Measurements from ENCODE around the gene MFAP3. TPM values are rescaled to one million over a fixed set of nuclear protein-coding genes. Genes with fewer than 3 reads are reported as not detected.
"Not testable (repeated sequence)": the region's sequence is repeated elsewhere in the genome, so short reads cannot be mapped to it uniquely, and the experiment has no call there.

The MFAP3 gene
- 10 to 100 TPM; 12.5 to 16.8 TPM for total RNA-seq

DNA sequence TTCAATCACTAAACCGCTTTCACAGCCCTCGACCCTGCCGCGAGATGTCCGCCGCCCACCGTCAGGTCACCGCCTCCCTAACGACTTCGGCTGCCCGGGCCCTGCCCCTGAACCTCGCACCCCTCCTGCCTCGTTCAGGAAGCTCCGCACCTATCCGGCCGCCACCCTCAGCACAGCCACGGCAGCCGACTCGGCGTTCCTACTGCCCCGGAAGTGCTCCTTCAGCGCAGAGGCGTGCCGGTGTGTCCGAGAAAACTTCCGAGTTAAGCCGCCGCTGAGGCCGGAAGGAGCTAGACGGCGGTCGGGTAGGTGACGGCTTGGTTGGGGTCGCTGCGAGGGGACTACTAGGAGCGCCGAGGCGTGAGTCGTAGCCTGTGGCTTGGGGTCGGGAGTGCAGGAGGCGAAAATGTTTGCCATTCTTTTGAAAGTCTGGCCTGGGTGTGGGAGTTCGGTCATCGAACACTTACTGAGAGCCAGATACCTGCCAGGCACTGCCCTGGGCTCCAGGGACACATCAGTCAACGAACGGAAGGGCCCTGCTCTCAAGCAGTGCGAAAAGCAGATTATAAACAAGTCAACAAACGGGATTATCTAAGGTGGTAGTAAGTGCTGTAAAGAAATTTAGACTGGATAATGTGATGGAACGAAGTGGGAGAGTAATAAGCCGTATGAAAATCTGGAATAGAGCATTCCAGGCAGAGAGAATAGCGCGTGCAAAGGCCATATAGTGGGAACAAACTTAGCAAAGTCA is at the start of gene MFAP3, which contains the start of gene FAM114A2:
MFAP3 (plus strand) TSS at position 261 of the 751 bp plus-strand sequence. CDS start 10,756 bp downstream, outside the sequence.
FAM114A2 (minus strand) TSS at position 204 of the 751 bp plus-strand sequence. CDS start 3,957 bp downstream, outside the sequence.
- Mint-ChIP-seq H3K36me3 (peaks cover 7 to 16% of the 10 kb centered on the region in 2 donors), H3K27ac (peak within 1 kb of the TSS; percentile 98), H3K9me3 (no peaks in the 10 kb centered on the region)
- ATAC-seq (peak; percentile 99), DNase-seq (ENCODE audit: low spot score in 2 of 2) (peak; percentile 86 to 88)

DNA sequence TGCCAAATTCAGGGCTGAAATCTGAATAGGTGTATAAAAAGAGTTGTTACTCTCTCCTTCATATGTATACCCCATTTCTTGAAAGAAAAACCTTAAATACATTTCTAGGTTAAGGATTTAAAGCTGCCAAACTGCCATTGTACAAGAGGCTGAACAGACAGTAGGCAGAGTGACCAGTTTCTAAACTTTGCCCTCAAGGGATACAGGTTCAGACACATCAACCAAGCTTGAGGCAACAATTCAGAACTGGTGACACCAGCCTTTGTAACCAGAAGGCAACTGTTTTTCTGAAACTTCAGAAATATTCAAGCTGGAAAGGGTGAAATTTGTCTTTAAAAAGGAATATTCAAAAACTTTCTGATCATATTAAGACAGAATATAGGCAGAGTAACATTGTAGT is 47.6 kb upstream of the MFAP3 start:
- no peak for DNase-seq (ENCODE audit: low spot score in 2 of 2)
- no peak for ATAC-seq
- Mint-ChIP-seq H3K9me3 (no peaks in the 10 kb centered on the region), H3K27ac (no peak overlapping the region), H3K36me3 (no peaks in the 10 kb centered on the region)

DNA sequence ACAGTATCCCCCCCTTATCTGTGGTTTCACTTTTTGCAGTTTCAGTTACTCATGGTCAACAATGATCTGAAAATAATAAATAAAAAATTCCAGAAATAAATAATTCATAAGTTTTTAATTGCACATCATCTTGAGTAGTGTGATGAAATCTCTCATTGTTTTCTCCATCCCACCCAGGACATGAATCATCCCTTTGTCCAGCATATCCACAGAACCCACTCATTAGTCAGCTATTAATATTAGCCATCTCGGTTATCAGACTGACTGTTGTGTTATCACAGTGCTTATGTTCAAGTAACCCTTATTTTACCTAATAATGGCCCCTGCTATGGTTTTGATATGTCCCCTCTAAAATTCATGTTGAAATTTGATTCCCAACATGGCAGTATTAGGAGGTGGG is 40.8 kb upstream of the MFAP3 start:
- no peaks in the 10 kb centered on the region for H3K9me3 Mint-ChIP-seq
- H3K36me3 Mint-ChIP-seq: peaks cover 12 to 19% of the 10 kb centered on the region in 2 donors
- no peak for DNase-seq (ENCODE audit: low spot score in 2 of 2)
- no peak for ATAC-seq
- H3K27ac Mint-ChIP-seq: no peak overlapping the region

DNA sequence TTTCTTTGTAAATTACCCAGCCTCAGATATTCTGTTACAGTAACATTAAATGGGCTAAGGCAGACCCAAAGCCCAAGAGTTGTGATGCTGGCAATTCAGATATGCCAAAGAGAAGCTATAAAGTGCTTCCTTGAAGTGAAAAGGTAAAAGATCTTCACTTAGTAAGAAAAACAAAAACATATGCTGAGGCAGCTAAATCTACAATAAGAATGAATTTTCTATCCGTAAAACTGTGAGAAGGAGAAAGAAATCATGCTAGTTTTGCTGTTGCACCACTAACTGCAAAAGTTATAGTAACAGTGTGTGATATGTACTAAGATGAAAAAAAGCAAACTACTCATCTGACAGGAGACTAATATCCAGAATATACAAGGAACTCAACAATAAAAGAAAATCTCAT is 40.0 kb upstream of the MFAP3 start:
- no peak for ATAC-seq
- no peaks in the 10 kb centered on the region for H3K9me3 Mint-ChIP-seq
- H3K27ac Mint-ChIP-seq: no peak overlapping the region
- DNase-seq (ENCODE audit: low spot score in 2 of 2): no peak
- H3K36me3 Mint-ChIP-seq: peaks cover 12 to 19% of the 10 kb centered on the region in 2 donors

DNA sequence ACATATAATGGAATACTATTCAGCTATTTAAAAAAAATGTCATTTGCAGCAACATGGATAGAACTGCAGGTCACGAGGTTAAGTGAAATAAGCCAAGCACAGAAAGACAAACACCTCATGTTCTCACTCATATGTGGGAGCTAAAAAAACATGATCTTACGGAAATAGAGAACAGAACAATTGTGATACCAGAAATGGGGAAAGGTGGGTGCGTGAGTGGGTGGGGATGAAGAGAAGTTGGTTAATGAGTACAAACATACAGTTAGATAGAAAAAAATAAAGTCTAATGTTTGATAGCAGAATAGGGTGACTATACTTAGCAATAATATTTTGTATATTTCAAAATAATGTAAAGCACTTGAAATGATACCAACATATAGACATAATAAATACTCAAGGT is 38.8 kb upstream of the MFAP3 start:
- H3K9me3 Mint-ChIP-seq: no peaks in the 10 kb centered on the region
- ATAC-seq (no peak), DNase-seq (ENCODE audit: low spot score in 2 of 2) (no peak)
- no peak overlapping the region for H3K27ac Mint-ChIP-seq
- peaks cover 12 to 23% of the 10 kb centered on the region in 2 donors for H3K36me3 Mint-ChIP-seq

DNA sequence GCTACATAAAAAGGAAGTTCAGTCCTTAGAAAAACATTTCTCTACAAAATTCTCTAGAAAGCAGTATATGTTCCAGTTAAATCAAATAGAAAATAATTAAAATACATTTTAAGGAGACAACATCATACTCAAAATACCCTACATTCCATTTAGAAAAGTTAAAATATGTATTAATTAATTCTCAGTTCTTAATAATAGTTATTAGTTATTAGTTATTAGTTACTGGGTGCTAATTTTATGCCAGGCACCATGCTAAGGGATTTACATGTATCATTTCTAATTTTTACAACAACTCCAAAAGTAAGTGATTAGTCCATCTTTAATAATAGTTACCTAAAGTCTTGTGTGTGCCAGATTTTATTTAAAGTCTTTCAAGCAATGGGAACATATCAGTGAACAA is 38.1 kb upstream of the MFAP3 start:
- H3K27ac Mint-ChIP-seq: no peak overlapping the region

DNA sequence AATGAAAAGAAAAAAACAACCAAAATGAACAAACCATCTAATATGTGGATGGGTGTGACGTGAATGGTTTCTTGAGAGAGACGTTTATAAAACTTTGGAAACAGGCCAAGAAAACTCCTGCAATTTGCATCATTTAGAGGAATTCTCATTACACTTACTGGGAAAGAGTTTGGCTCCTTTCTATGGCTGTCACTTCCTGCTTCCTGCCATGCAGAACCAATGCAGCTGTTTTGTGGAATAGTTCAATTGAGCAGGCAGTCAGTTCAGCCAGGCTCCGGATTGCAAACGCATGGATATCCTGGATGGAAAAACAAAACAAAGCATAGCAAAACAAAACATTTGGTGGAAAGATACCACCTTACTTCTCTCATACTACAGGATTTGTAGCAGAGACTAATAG is 36.7 kb upstream of the MFAP3 start:
- peaks cover 12 to 23% of the 10 kb centered on the region in 2 donors for H3K36me3 Mint-ChIP-seq
- H3K27ac Mint-ChIP-seq: no peak overlapping the region
- ATAC-seq (no peak), DNase-seq (ENCODE audit: low spot score in 2 of 2) (no peak)
- H3K9me3 Mint-ChIP-seq: no peaks in the 10 kb centered on the region

More for the DNA sequence above, 38.1 kb upstream of the MFAP3 start:
- Mint-ChIP-seq H3K9me3 (no peaks in the 10 kb centered on the region), H3K36me3 (peaks cover 12 to 23% of the 10 kb centered on the region in 2 donors)
- ATAC-seq (no peak), DNase-seq (ENCODE audit: low spot score in 2 of 2) (no peak)

DNA sequence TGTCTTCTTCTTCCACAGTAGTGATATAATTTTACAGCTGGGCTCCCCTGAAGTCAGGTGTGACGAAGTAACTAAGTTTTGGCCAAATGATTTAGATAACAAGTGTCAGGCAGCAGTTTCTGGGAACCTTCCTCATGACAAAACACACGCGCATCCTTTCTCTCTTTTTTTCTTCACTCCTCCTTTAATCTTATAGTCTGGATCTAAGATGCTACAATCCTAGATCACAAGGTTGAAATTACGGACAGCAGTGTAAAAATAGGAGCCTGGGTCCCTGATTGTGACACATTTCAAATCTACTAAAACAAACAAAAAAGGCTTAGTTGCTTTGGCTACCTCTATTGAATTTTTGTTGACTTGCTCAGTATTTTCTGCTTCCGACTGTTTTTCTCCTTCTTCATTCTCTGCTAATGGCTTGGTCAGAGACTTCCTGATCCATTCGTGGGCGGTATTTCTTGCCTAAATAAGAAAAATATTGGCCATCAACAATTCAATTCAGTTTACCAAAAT is 36.2 kb upstream of the MFAP3 start:
- H3K27ac Mint-ChIP-seq: no peak overlapping the region
- ATAC-seq (no peak), DNase-seq (ENCODE audit: low spot score in 2 of 2) (no peak)
- no peaks in the 10 kb centered on the region for H3K9me3 Mint-ChIP-seq
- peaks cover 12 to 23% of the 10 kb centered on the region in 2 donors for H3K36me3 Mint-ChIP-seq

DNA sequence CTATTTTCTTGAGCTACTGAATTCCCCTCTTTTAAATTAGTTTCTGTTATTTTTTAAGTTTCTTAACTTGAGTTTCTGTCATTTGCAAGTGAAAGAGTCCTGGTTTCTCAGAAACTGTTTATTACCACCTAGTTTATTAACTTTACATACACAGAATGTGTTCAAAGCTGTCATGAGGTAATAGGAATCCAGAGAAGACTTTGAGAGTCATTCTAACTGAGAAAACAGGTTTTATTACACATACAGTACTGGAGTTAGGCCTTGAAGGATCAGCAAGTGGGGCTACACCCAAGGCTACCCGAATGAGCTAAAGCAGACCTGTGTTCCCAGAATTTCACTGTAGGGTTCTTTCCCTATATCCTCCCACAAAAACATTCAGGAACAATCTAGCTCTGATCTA is 33.1 kb upstream of the MFAP3 start:
- ATAC-seq: no peak
- DNase-seq (ENCODE audit: low spot score in 2 of 2): no peak
- Mint-ChIP-seq H3K36me3 (peaks cover 0 to 21% of the 10 kb centered on the region in 2 donors), H3K9me3 (no peaks in the 10 kb centered on the region), H3K27ac (no peak overlapping the region)

DNA sequence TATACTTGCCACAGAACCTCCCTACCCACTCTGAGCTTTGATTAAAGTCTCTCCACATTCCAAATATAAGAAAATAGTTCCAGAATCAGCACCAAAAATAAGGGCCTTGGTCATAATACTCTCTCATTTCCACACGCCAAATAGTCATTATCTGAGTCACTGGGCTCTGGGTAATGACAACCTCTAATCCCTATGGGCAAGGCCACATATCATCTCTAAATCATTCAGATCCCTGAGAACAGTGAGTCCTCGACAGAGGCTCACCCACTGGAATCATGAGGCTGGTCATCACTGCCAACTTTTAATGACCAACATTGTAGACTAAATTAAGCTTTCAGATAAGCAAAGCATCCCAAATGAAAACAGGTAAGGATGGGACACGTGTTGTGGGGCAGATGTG is 28.1 kb upstream of the MFAP3 start:
- ATAC-seq (no peak), DNase-seq (ENCODE audit: low spot score in 2 of 2) (no peak)
- H3K9me3 Mint-ChIP-seq: no peaks in the 10 kb centered on the region
- H3K27ac Mint-ChIP-seq: no peak overlapping the region
- H3K36me3 Mint-ChIP-seq: peaks cover 9 to 36% of the 10 kb centered on the region in 2 donors

DNA sequence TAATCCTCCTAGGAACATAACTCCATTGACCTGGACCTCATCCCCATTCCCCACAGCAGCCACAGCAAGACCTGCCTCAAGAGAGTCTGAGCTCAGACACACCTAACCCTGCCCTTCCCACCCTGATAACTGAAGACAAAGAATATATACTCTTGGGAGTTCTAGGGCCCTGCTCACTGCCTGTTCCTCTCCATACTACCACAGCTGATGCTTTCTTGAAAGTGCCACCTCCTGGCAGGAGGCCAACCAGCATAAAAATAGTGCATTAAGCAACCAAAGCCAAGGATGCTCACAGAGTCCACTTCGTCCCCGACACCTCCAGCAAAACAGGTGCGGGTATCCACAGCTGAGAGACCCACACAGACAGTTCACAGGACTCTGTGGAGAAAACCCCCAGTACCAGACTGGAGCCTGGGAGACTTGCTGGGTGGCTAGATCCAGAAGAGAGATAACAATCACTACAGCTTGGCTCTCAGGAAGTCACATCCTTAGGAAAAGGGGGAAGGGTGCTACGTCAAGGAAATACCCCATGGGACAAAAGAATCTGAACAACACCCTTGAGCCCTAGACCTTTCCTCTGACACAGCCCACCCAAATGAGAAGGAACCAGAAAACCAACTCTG is 23.6 kb upstream of the MFAP3 start:
- DNase-seq (ENCODE audit: low spot score in 2 of 2) (no peak), ATAC-seq (no peak)
- Mint-ChIP-seq H3K36me3 (peaks cover 32 to 44% of the 10 kb centered on the region in 2 donors), H3K27ac (no peak overlapping the region), H3K9me3 (no peaks in the 10 kb centered on the region)

DNA sequence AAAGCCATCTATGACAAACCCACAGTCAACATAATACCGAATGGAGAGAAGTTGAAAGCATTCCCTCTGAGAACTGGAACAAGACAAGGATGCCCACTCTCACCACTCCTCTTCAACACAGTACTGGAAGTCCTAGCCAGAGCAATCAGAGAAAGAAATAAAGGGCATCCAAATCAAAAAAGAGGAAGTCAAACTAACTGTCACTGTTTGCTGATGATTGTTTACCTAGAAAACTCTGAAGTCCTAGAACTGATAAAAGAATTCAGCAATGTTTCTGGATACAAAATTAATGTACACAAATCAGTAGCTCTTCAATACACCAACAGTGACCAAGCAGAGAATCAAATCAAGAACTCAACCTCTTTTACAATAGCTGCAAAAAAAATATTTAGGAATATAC is 19.8 kb upstream of the MFAP3 start:
- H3K9me3 Mint-ChIP-seq; DNase-seq (ENCODE audit: low spot score in 2 of 2); H3K27ac Mint-ChIP-seq; ATAC-seq: not testable (repeated sequence)
- peaks cover 45 to 46% of the 10 kb centered on the region in 2 donors for H3K36me3 Mint-ChIP-seq

DNA sequence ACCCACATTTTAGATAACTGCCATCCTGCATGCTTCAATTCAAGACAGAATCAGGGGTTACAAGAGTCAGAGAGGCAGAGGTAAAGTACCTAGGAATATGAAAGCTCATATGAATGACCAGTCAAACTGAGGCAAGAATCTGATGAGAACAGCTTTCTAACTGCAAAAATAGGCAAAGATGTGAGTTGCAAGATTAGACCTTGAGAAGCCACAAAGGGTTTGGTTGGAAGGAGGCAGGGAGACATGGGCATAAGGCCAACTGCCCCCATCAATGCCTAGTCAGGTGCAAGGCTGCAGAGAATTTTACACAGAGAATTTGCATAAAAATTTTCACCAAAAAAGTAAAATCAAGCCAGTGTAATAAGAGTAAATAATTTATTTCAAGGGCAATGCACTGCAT is 12.8 kb upstream of the MFAP3 start:
- Mint-ChIP-seq H3K27ac (no peak overlapping the region), H3K36me3 (peaks cover 5 to 6% of the 10 kb centered on the region in 2 donors), H3K9me3 (no peaks in the 10 kb centered on the region)
- DNase-seq (ENCODE audit: low spot score in 2 of 2) (no peak), ATAC-seq (no peak)

DNA sequence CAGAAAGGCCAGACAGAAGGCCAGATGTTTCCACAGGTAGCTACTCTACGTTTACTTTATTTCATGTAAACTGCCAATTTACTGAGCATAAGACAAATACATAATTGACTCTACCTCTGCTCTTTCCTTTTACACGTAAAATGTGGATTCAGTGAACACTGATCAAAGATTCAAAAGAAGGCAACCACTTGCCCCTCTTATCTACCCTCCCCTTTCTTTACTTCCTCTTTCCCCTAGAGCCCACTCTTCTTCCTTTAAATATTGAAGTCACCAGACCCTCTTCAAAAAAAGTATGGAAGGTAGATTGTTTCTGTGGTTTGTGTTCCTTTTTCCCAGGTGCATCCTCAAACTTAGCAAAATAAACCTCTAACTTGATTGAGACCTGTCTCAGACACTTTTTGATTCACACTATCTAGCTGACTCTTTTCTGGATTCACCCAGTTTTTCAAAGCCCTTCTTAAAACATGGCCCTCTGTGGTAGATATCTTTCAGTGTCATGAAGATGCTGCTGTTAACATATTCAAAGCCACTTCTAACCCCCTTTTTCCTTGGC is 6.8 kb upstream of the MFAP3 start:
- Mint-ChIP-seq H3K27ac (no peak overlapping the region), H3K9me3 (no peaks in the 10 kb centered on the region), H3K36me3 (peaks cover 5 to 14% of the 10 kb centered on the region in 2 donors)
- DNase-seq (ENCODE audit: low spot score in 2 of 2) (no peak), ATAC-seq (no peak)

DNA sequence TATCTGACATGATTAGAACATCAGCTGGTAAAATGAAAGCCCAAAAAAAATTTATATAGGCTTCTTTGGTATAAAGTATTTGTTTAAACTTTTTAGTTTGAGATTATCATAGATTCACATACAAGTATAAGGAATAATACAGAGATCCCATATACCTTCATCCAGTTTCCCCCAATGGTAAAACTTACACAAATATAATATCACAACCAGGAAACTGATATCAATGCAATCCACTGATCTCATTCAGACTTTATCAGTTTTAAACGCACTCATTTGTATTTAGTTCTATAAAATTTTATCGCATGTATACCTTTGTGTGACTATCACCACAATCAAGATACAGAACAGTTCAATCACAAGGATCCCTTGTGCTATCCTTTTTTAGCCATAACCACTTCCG is 3.8 kb upstream of the MFAP3 start:
- Mint-ChIP-seq H3K9me3 (no peaks in the 10 kb centered on the region), H3K36me3 (peaks cover 19 to 21% of the 10 kb centered on the region in 2 donors), H3K27ac (no peak overlapping the region)
- DNase-seq (ENCODE audit: low spot score in 2 of 2): no peak
- ATAC-seq: no peak

DNA sequence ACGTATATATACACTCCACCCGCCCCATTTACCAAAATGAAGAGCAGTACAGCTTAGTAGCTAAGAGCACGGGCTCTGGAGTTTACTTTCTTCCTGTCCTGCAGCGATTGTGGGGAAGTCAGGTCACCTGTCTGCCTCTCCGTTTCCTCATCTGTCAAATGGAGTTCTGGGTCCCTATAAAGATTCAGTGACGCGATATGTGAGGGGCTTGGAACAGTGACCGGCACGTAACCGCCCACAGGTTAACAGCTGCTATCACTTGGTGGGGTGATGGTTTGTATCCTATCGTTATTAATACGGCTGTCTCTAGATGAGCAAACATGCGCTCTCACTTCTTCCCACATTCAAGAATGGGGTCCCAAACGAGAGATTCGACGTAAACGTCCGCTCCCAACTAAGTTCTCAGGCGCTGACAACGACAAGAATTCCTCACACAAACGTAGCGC is 483 bp upstream of the MFAP3 start:
- DNase-seq (ENCODE audit: low spot score in 2 of 2): peak in 1 of 2 donors; percentile 47
- ATAC-seq: peak; percentile 57 to 67
- Mint-ChIP-seq H3K9me3 (no peaks in the 10 kb centered on the region), H3K36me3 (peaks cover 7 to 19% of the 10 kb centered on the region in 2 donors), H3K27ac (peak overlapping the region; percentile 98)

DNA sequence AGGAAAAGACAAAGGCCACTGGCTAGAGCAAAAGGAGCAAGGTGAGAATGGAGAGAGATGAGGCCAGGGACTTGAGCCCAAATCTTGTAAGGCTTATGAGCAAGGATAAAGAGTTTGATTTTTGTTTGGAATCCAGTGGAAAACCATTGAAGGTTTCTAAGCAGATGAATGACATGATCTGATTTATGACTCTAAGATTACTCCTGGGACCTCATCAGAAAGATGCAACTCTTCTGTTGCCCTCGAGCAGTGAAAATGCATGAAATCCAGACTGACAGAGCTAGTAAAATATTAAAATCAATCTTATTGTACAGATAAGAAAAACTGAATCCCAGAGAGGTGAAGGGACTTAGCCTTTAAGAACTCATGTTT is 677 bp downstream of the MFAP3 start:
- H3K9me3 Mint-ChIP-seq: no peaks in the 10 kb centered on the region
- DNase-seq (ENCODE audit: low spot score in 2 of 2) (no peak), ATAC-seq (no peak)
- peak overlapping the region; percentile 98 for H3K27ac Mint-ChIP-seq
- peaks cover 7 to 13% of the 10 kb centered on the region in 2 donors for H3K36me3 Mint-ChIP-seq

Data from activated naive CD4-positive, alpha-beta T cell treated with anti-CD3 and anti-CD28 coated beads, Interleukin-2, amount 50 U/mL, for 72 hours (primary cell).